DMS114 treated with DMSO at 0.1 percent for 48 hours (cell line): Measurements from ENCODE around the gene YWHAG.
A peak's percentile ranks its signal among the peaks of the same experiment; 100 is the strongest.
"Not testable (repeated sequence)": the region's sequence is repeated elsewhere in the genome, so short reads cannot be mapped to it uniquely, and the experiment has no call there.

Experiments
- DNase-seq: peaks from one replicate; lab custom pipeline; 2025; ENCODE audit not compliant: unreplicated experiment; lab: John Stamatoyannopoulos, UW

The YWHAG gene

GRCh38 chr7:76358481-76359110 is at the start of gene YWHAG:
Gene YWHAG (minus strand): TSS chr7:76358991. CDS start chr7:76358808, 183 bp downstream.
- DNase-seq = peak; percentile 78

- DNase-seq = no peak
Measured at GRCh38 chr7:76408121-76408560, 49.4 kb upstream of the YWHAG start.

GRCh38 chr7:76407718-76408117 is 48.9 kb upstream of the YWHAG start:
- DNase-seq = no peak

- no peak for DNase-seq
Measured at GRCh38 chr7:76405738-76406137, 46.9 kb upstream of the YWHAG start.

- DNase-seq = no peak
Measured at GRCh38 chr7:76403780-76404494, 45.1 kb upstream of the YWHAG start.

- not testable (repeated sequence) for DNase-seq
Measured at GRCh38 chr7:76403097-76403496, 44.3 kb upstream of the YWHAG start.

- no peak for DNase-seq
Measured at GRCh38 chr7:76400248-76400647, 41.5 kb upstream of the YWHAG start.

GRCh38 chr7:76397409-76398183 is 38.8 kb upstream of the YWHAG start:
- DNase-seq = peak; percentile 41

GRCh38 chr7:76396864-76397263 is 38.1 kb upstream of the YWHAG start:
- no peak for DNase-seq

- no peak for DNase-seq
Measured at GRCh38 chr7:76395965-76396726, 37.4 kb upstream of the YWHAG start.

GRCh38 chr7:76395605-76395964 is 36.8 kb upstream of the YWHAG start:
- DNase-seq = not testable (repeated sequence)

- DNase-seq = no peak
Measured at GRCh38 chr7:76394957-76395356, 36.2 kb upstream of the YWHAG start.

GRCh38 chr7:76393116-76394031 is 34.6 kb upstream of the YWHAG start:
- DNase-seq = peak; percentile 82

GRCh38 chr7:76392531-76393115 is 33.8 kb upstream of the YWHAG start:
- no peak for DNase-seq

GRCh38 chr7:76390092-76390491 is 31.3 kb upstream of the YWHAG start:
- DNase-seq = no peak

GRCh38 chr7:76387789-76388188 is 29.0 kb upstream of the YWHAG start:
- not testable (repeated sequence) for DNase-seq

GRCh38 chr7:76386691-76387260 is 28.0 kb upstream of the YWHAG start:
- DNase-seq = no peak

GRCh38 chr7:76383089-76383944 is 24.5 kb upstream of the YWHAG start:
- no peak for DNase-seq
